Posterior vena cava (tissue), 2 donors: ENCODE data around the gene SUN5. TPM values are rescaled to one million over a fixed set of nuclear protein-coding genes. Genes with fewer than 3 reads are reported as not detected.

Source experiments
- DNase-seq: peaks from one replicate; pipeline ENCODE4 v3.0.0-alpha.2; 2020; ENCODE audit warnings: low spot score
- intact Hi-C, 2 donors: fragments of 100-400 bp; cut with DNase I; formaldehyde crosslinking; loops; one replicate each; pipeline versions ENCODE4 v1.14.1 to v1.14.2; 2022 to 2023
- total RNA-seq, 2 donors: library from RNA; stranded (reverse); fragmentation: NEBNext Ultra II Directional; extraction: Animal tissue kit (Norgen Biotek cat#: 25700); gene quantifications; one replicate each; pipeline ENCODE4 v1.2.1, GENCODE V29; 2021
- donor health status: DM: yes; HTN: yes; CAD: no.
- donor health status: DM: yes; HTN: yes; CAD: no.

SUN5 gene
- total RNA-seq, 2 donors from 2014 or later: not detected

DNA sequence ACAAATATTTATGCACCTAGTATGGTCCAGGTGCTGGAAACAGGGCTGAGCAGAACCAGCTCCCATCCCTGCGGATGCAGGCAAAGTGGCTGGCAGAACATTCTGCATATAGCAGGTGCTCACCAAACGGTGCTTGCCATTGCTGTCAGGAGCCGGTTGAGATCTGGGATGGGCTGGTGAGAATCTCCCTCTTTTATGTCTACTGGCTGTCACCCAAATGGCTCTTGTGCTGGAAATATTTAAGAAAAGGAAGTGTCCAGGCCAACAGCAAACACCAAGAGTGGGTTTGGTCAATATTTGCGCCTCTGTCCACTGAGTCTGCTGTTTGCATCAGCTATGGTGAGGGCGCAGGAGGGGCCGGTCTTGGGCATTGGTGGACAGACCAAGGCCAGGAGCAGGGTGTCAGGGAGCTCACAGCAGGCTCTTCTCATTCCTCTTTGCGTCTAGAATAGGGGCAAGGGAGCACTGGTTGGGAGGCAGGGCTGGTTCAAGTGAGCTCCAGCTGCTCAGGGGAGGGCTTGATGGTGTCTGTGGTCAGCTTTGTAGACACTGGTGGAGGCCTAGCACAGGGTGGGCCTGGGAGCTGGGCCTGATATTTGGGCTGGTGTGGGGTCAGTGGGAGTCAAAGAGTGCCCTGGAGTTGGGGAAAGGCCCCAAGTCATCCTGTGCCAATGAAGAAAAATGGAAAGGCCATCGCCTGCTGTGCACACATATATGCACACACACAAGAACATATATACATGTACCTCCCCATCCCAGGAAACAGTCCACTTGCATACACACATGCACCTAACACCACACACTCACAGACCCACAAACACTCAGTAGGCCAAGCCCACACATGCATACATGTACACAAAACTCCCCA, 1.9 kb upstream of the SUN5 start:
- peak; percentile 55 for DNase-seq

DNA sequence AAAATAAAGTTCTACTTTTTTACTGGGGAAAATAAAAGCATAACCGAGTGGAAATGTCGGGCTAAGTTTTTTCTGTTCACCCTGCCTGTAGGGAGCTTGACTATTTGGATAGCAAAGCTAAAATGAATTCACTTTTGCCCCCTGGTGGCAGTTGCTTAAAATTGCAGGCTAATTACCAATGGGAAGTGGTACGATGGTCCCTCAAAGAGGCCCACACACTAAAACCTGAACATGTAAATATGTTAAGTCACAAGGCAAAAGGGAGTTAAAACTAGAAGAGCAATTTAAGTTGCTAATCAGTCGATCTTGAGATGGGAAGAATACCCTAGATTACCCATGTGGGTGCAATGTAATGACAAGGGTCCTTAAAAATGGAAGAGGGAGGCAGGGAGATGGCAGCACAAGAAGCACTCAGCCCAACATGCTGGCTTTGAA, 916 bp upstream of the SUN5 start:
- DNase-seq: no peak
- intact Hi-C loops: no loop called here

More for the DNA sequence above, 1.9 kb upstream of the SUN5 start:
- intact Hi-C loops: no loop called here

DNA sequence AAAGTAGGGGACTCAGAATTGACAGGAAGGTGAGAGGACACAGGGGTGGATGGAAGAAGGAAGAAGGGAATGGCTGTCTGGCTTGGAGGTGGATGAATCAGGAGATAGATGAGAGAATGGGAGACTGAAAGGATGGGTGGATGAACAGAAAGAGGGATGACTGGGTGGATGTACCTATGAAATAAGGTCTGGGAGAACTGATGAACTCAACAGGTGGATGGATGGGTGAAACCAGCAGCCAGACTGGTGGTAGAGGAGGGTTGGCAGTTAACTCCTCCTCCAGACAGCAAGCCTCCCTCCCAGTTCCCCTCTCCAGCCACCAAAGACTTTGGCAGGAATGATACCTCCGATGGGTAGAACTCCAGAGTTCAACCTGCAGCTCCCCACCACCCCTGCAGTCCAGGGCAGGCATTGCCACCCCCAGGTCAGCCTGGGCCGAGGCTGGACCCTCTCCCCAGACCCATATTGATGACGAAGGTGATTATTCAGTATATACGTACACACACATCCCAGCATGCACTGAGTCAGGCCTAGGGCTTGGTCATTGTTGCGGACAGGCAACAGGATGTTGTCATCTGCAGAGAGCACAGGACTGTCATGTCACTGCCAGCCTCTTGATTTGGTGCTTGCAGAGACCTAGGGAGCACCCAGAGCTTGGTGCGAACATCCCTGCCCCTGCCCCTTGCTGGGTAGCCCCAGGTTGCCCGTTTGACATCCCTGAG, 2.0 kb downstream of the SUN5 start:
- peak; percentile 52 for DNase-seq

DNA sequence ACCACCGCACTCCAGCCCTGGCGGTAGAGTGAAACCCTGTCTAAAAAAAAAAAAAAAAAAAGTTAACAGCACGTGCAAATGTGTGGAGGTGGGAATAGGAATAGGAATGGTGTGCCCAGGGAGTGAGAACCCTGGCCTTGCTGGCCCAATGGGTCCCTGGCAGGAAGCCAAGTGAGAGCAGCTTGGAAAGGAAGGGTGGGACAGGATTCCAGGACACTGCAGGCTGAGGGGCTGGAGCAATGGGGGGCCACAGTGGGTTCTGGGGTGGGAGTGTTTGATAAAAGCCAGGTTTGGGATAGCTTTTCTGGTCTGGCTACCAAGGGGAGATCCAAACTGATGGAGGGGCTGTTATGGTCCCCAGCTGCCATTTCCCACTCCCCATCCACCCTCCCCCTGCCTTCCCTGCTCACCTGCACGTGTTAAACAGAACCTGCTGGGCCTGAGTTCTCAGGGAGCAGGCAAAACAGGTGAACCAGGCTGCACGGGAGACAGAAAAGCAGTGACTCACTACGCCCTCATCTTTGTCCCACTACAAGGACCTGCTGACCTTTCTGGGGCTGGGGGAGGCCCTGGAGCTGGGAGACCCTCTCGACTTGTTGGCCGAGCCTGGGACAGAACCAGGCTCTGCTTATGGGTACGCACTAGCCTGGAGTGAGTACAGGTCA, 3.3 kb downstream of the SUN5 start:
- intact Hi-C loops: no loop called here
- peak; percentile 35 for DNase-seq

More for the DNA sequence above, 2.0 kb downstream of the SUN5 start:
- intact Hi-C loops: no loop called here

DNA sequence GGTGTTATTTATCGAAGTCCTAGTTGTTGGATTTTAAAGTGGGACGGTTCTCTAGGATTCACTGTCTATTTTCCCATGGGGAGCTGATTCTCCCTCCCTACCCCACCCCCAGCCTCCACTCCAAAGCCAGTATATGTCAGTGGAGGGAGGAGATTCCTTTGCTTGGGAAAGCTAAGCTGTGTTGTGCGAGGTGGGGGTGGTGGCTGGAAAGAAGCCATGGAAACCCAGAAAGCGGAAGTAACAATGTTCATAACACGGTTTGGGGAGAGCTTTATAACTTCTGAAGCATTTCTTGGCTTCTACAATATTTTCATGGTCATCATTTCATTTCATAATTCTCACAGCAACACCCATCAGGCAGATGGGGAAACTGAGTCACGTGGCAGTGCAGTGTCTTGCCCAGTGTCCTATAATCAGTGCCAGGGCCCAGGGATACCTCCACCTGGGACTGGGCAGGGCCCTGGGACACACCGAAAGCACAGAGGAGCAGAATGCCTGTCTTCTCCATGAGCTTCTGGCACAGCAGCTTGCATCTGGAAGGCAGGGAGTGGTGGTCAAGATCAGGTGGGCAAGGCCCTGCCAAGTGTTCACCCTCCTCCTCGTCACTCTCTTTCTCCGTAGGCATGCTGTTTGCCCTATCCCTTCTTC, 4.5 kb downstream of the SUN5 start:
- peak; percentile 9 for DNase-seq
- intact Hi-C loops: no loop called here

DNA sequence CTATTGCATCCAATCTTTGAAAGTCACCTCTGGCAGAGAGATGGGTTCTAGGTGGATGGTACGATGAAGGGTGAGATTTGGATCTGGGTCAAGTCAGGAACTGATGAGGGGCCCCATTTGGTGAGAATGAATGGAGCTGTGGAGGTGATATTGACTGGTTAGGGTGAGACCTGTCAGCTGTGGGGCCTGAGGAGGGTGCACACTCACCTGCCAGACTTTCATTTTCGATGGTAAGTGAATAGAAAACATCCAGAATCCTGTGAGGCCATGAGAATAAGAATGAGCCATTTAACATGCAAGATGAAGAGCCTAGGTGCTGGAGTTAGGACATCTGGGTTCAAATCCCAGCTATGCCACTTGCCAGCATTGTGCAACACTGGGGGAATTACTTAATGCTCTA, 6.8 kb downstream of the SUN5 start:
- peak; percentile 3 for DNase-seq

DNA sequence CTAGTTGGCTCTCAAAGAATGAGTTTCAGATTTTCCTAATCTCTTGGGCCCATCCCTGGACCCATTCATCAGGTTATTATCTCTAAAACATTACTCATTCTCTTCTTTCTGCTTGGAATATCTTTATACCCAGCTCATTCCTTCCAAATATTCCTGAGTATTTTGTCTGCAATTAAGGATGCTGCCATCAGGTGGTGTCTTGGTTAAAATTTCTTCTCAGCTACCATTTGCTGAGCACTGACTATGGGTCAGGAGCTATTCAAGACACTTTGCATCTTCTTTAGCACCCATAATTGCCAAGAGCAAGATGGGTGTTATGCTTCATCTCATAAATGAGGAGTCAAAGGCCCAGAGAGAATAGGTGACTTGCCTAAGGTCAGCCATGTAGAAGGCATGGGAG, 8.4 kb downstream of the SUN5 start:
- intact Hi-C loops: no loop called here
- no peak for DNase-seq

More for the DNA sequence above, 6.8 kb downstream of the SUN5 start:
- intact Hi-C loops: no loop called here

DNA sequence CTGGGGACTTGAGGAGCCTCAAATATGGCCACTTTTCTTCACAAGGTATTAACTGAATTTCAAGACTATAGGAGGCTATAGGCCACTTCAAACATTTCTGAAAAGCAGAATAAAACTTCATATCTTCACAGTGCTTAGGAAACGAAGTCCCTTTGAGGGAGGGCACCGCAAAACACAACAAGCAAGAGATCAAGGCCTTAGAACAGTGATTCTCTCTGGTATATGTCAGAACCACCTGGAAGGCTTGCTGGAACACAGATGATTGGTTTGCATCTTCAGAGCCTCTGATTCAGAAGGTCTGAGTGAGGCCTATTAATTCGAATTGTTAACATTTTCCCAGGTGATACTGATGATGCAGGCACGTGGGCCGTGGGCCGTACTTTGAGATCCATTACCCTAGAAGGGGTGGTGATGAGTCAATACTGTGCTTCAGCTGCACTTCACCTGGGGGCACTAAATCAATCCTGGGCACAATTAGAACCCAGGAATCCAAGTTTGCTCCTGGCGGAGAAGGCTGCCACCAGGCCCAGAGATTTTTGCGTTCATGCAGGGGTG, 10.7 kb downstream of the SUN5 start:
- peak; percentile 59 for DNase-seq
- intact Hi-C loops: no loop called here

DNA sequence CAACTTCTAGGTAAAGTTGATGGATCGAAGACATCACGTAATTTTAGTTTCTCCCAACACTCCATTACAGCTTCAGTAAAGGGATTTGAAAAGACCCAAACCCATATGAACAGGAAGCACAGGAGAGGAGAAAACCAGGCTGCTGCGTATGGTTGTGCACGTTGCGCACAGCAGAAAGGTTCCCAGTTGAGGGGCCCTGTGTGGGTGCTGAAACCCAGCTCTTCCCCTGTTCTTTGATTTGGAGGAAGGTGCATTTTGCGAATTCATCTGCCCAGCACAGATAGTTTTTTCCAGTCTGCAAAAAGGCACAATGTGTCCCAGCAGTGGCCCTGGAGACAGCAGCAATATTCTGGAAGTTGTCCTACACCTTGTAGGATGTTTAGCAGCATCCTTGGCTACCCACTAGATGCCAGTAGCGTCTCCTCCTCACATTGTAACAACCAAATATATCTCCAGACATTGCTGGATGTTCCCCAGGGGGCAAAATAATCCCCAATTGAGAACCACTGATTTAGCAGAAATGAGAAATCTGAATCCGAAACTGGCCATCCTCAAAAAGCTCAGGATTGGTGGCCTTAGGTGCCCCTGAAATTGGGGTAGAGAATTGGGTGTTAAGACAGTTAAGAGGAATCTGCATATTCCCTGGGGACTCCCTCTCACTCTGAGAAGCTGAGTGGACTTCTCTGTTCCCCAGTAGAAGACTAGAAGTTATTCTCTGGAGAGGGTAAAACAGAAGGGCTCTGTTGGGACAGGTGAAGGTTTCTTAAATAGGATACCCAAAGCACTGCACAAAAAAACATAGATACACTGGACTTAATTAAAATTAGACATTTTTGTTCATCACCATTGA, 12.2 kb downstream of the SUN5 start:
- intact Hi-C loops: no loop called here
- no peak for DNase-seq

DNA sequence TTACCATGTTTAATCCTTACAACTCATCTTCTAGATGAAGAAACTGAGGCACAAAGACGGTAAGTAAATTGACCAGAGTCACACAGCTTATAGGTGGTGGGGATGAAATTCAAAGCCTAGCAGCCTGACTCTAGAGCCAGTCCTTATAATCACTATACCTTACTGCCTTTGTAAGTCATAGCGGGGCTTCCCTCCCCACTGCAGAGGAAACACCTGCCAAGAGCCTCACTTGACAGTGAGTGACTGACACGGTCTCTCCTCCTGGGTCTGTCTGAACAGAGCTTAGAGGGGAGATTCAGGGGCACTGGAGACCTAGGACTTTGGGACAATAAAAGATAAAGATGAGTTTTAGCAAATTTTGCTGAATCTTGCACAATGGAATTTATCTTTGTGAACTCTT, 12.8 kb downstream of the SUN5 start:
- peak; percentile 9 for DNase-seq
- intact Hi-C loops: no loop called here

DNA sequence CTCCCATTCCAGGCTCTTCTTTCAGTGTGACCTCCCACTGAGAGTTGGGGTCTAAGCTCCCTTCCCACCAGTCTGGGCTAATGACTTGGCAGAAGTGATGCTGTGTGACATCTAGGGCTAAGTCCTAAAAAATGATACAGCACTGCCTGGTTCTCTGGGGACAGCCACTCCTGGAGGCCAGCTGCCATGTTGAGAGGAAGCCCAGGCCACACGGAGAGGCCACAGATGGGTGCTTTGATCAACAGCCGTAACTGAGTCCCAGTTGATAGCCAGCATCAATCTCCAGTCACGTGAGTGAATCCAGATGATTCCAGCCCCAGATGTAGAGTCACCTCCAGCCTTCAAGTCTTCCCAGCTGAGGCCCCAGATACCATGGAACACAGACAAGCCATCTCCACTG, 13.8 kb downstream of the SUN5 start:
- intact Hi-C loops: no loop called here

DNA sequence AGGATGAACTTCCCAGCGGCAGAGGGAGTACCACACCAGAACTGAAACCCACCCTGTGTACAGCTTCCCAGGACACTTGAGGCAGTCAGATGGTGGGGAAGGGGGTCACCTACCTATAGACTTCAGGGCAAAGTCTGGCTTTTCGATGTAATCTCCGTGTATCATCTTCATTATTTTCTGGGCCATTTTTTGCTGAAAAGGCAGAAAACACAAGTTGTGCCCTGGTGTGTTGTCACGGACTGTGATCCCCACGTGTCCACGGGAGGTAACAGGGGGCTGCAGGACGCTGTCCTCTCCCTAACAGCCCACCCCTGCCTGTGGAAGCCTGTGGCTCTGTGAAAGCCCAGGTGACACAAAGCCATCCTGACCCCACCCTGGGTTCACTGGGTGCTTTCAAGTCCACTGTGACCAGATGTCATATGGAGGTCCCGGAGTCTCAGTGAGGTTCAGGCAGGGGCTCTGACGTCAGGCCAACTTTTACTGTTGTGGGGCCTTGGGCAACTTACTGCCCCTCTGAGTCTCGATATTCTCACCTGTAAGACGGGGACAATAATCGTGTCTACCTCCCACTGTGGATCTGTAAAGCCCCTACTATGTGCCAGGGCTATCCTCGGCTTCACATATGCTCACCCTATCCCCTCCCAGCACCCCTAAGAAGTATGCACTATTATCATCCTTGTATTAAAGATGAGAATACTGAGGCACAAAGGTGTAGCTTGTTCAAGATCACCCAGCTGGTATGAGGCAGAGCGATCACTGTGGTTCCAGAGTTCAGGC, 14.5 kb downstream of the SUN5 start:
- intact Hi-C loops: no loop called here
- peak; percentile 32 for DNase-seq

More for the DNA sequence above, 13.8 kb downstream of the SUN5 start:
- DNase-seq: peak; percentile 37

DNA sequence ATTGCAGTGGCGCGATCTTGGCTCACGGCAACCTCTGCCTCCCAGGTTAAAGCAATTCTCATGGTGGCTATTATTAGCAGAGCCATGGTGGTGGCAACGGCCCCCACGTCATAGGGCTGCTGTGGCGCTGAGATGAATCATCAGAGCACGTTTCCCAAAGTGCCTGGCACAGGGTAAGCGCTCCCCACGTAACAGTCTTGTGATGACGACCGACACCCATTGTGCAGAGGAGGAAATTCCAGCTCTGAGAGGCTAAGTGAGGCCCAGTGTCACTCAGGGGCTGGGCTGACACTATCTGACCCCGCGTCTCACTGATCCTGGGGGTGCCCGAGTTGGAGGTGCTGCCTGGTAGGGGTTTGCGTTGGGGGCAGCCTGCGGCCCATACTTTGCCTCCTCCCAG, 16.2 kb downstream of the SUN5 start:
- peak; percentile 38 for DNase-seq
- intact Hi-C loops: no loop called here

DNA sequence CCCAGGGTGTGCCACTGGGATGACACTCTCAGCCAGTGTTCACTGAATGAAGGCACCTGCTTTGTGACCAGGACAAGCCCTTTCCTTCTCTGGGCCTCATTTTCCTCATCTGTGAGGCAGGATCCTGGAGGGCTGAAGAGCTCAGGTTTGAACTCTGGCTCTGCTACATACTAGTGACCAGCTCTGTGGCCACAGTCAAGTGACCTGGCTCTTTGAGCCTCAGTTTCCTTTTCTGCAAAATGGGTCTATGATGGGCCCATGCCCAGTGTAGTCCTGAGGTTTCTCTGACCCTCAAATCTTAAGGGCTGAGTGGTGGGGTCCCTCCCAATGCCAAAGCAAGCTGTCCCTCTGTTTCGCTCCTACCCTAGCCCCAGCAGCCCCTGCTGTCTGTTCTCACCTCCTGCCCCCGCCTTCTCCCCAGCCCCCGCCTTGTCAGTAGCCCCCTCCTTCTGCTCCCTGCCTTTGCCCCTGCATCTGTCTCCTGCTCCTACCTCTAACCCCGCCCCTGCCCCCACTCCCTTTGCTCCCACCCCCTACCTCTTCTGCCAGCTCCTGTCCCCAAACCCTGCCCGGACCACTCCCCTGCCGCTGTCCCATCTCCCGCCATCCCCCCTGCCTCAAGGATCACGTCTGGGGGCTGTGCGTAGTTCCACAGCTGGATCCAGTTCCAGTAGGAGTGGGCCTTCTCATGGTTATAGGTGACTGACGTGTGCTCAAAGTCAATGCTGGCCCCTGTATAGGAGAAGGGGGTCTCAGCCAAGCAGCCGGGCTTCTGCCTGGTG, 17.0 kb downstream of the SUN5 start:
- peak; percentile 53 for DNase-seq
- intact Hi-C loops: no loop called here

DNA sequence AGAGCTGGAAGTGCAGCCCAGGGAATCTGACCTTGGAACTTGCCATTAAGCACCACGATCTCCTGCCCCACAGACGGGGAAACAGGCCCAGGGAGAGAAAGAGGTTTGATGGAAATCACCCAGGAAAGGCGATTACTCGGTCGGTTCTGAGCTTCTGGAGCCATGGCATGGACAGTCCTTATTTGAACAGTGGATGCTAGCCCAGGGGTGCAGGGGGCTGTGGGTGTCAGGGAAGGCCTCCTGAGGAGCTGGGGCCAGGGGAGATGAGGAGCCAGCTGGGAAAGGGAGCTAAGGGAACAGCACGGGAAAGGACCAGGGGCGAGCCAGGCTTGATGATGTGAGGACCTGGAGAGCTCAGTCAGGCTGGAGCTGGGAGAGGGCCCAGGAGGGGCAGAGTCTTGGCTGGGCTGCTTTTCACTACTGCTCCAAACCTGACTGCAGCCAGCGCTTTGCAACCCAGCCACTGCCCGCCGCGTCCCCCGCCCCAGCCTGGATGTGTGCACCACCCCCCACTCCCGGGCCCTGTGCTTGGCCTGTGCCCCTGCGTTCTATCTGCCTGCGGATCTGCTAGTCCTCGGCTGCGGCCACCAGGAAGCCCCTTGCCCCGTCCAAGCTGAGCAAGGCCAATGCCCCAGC, 17.8 kb downstream of the SUN5 start:
- intact Hi-C loops: no loop called here
- peak; percentile 78 for DNase-seq

DNA sequence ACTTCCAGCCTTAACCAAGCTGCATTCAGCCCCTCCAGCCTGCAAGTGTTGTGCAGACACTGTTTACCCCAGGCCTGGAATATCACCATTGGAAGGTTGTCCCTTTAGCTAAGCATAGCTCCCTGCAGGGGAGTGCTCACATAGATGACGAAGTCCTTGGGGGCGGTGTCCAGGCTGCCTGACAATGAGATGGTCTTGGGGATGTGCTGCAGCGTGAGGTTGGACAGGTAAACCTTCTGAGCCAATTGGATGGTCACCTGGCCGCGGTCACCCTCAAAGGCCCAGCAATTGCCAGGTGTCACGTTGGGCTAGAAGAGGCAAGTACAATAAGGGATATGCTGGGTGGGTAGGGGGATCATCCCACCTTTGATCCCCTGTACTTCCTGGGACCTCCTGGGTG, 18.6 kb downstream of the SUN5 start:
- intact Hi-C loops: no loop called here
- DNase-seq: peak; percentile 64
